ENCODE measurements around the gene SYNE4.
A peak's percentile ranks its signal among the peaks of the same experiment; 100 is the strongest.
"Not testable (repeated sequence)": the region's sequence is repeated elsewhere in the genome, so short reads cannot be mapped to it uniquely, and the experiment has no call there.

Gene SYNE4

GRCh38 chr19:35958660-35959039, 50.0 kb downstream of the SYNE4 start:
- H3K9me3 ChIP-seq (ENCODE audit: control insufficient read depth, insufficient read depth, low read length), result no peaks in the 10 kb centered on the region
- no peaks in the 10 kb centered on the region for H3K4me1 ChIP-seq (ENCODE audit: control insufficient read depth, insufficient read depth, low read length)
- peak overlapping the region; percentile 43 for H3K4me3 ChIP-seq (ENCODE audit: low read depth, low read length)
- H3K27me3 ChIP-seq (ENCODE audit: control insufficient read depth, insufficient read depth, low read length), result peaks cover 35% of the 10 kb centered on the region
- H3K36me3 ChIP-seq (ENCODE audit: control insufficient read depth, insufficient read depth, low read length), result no peaks in the 10 kb centered on the region
- no peak overlapping the region for H3K9ac ChIP-seq (ENCODE audit: low read depth, low read length)

- H3K9ac ChIP-seq (ENCODE audit: low read depth, low read length); H3K9me3 ChIP-seq (ENCODE audit: control insufficient read depth, insufficient read depth, low read length): not testable (repeated sequence)
Measured at GRCh38 chr19:35957411-35957810, 51.2 kb downstream of the SYNE4 start.

GRCh38 chr19:35955881-35956634, 52.6 kb downstream of the SYNE4 start:
- H3K4me1 ChIP-seq (ENCODE audit: control insufficient read depth, insufficient read depth, low read length), result no peaks in the 10 kb centered on the region
- no peak overlapping the region for H3K9ac ChIP-seq (ENCODE audit: low read depth, low read length)
- H3K36me3 ChIP-seq (ENCODE audit: control insufficient read depth, insufficient read depth, low read length), result no peaks in the 10 kb centered on the region
- no peak overlapping the region for H3K4me3 ChIP-seq (ENCODE audit: low read depth, low read length)
- H3K9me3 ChIP-seq (ENCODE audit: control insufficient read depth, insufficient read depth, low read length), result no peaks in the 10 kb centered on the region
- H3K27me3 ChIP-seq (ENCODE audit: control insufficient read depth, insufficient read depth, low read length), result peaks cover 32% of the 10 kb centered on the region

More at GRCh38 chr19:35957411-35957810, 51.2 kb downstream of the SYNE4 start:
- H3K4me3 ChIP-seq (ENCODE audit: low read depth, low read length); H3K36me3 ChIP-seq (ENCODE audit: control insufficient read depth, insufficient read depth, low read length); H3K4me1 ChIP-seq (ENCODE audit: control insufficient read depth, insufficient read depth, low read length): not testable (repeated sequence)
- peaks cover 32% of the 10 kb centered on the region for H3K27me3 ChIP-seq (ENCODE audit: control insufficient read depth, insufficient read depth, low read length)

All from iPS-15b (cell line).